Middle frontal gyrus (tissue), 1 donor: ENCODE measurements around the gene XAGE3.
"Not testable (repeated sequence)": the region's sequence is repeated elsewhere in the genome, so short reads cannot be mapped to it uniquely, and the experiment has no call there.

Experiments used
- DNase-seq: peaks from one replicate; pipeline ENCODE4 v3.0.0-alpha.2; 2015; ENCODE audit warnings: low spot score; ENCODE audit errors: extremely low spot score

The XAGE3 gene

DNA sequence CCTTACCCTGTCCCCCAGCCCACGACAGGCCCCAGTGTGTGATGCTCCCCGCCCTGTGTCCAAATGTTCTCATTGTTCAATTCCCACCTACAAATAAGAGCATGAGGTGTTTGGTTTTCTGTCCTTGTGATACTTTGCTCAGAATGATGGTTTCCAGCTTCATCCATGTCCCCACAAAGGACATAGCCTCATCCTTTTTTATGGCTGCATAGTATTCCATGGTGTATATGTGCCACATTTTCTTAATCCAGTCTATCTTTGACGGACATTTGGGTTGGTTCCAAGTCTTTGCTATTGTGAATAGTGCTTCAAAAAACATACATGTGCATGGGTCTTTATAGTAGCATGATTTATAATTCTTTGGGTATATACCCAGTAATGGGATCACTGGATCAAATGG lies 24.3 kb downstream of the XAGE3 start:
- not testable (repeated sequence) for DNase-seq

DNA sequence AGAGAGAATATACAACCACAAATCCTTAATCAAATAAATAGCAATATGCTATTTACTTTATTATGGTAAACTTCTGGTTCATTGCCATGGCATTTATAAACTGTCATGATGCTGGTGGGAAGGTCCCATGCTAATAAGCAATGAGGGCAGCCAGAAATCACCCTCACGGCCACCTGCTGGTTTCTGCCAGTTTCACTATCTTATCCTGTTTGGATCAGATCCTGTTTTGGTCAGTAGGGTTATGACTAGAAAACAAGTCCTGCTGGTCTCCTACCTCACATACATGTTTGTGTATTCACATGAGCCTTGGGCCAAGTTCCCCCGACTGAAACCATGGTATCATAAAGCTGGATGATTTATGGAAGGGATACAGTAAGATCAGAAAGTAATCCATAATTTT lies 28.7 kb downstream of the XAGE3 start:
- no peak for DNase-seq

DNA sequence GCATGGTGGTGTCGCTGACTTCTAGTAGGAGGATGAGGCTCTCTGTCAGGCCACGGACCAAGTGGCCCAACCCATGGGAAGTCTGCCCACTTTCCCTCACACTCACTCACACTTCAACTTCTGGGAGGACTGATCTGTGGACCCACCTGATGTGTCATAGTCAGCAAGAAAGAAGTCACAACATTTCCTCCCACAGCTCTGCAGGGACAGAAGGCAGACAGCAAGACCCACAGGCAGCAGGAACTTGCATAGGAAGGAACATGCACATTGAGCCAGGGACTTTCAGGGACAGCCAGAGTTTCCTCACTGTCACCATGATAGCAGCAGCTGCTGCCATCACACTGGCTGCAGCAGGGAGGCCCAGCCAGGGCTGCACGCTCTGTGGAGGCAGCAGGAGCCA lies 37.3 kb downstream of the XAGE3 start:
- no peak for DNase-seq

DNA sequence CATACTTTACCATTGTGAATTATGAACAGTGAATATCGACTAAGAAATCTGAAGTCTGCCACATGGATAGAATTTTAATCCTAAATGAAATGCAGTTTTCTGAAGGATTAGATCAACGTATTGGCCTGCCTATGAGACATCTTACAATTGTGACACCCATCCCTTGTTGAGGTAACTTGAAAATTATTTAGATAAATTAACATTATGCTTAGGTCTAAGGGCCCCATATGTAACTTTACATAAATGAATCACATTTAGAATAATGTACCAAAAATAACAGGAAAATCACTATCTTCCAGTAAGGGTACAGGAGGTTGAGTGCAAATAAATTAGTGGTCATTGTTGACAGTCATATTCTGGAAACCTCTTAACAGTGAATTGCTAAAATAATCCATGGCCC lies 43.3 kb downstream of the XAGE3 start:
- DNase-seq: no peak

DNA sequence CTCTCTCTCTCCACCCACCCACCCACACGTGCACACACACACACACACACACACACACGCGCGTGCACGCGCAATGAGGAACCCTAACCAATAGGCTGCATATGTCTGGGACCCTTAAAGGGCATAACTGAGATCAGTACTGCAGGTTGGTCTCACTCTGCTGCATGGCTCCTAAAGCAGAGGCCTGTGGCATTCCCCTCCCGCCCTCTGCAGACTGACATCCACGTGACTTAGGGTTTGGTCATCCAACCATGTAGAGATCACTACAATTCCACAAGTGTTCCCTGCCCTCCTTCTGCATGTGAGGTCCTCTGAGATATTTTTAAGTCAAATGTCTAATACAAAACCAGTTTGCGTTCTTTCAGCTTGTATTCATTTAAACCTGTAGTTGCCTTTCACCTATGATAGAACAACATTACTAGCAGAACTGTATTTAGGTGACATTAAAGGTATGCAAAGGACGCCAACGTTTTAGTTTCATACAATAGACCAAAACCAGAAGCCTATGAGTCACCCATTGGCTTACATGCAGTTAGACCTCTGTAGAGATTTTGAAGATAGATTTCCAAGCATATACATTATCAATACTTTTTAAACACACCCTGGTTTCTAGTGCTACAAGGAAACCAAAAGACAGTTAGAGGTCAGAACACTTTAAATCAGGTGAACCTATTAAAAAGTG lies 46.7 kb downstream of the XAGE3 start:
- DNase-seq: no peak

DNA sequence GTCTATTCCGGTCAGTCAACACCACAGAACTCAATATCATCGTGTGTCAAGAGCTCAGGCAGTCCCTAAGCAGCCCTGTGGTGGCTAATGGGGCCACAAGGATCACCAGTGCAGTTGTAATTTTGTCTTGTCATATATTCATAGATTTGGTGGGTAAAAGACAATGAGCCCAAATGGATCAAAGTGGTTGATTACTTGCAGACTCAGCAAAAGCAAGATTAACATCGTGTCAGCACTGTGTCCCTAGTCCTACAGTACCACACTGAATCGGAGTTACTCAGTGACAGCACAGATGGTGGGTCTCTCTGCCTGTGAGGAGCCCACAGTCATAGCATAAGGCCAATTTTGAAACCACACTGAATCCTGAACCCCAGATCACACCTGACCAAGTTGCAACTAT lies 48.1 kb downstream of the XAGE3 start:
- no peak for DNase-seq
